ENCODE data around the gene SHROOM2.

Gene SHROOM2

GRCh38 chrX:9988762-9989161 is 202.5 kb downstream of the SHROOM2 start:
- peak; percentile 44 for DNase-seq (ENCODE audit: low read depth)

GRCh38 chrX:9992061-9992460 is 205.8 kb downstream of the SHROOM2 start:
- H3K4me3 ChIP-seq (replicated peaks; ENCODE audit: low read depth, low read length) = no peak overlapping the region
- no peak for DNase-seq (ENCODE audit: low read depth)
- TF ChIP-seq CTCF (IDR thresholded peaks at IDR 0.05; ENCODE audit: low read length, missing control alignments) = no peak

More at GRCh38 chrX:9988762-9989161, 202.5 kb downstream of the SHROOM2 start:
- TF ChIP-seq CTCF (IDR thresholded peaks at IDR 0.05; ENCODE audit: low read length, missing control alignments) = peak; percentile 50
- no peak overlapping the region for H3K4me3 ChIP-seq (replicated peaks; ENCODE audit: low read depth, low read length)

- no peak overlapping the region for H3K4me3 ChIP-seq (replicated peaks; ENCODE audit: low read depth, low read length)
- no peak for TF ChIP-seq CTCF (IDR thresholded peaks at IDR 0.05; ENCODE audit: low read length, missing control alignments)
- DNase-seq (ENCODE audit: low read depth) = no peak
Observed at GRCh38 chrX:9992724-9993123, 206.5 kb downstream of the SHROOM2 start.

- no peak overlapping the region for H3K4me3 ChIP-seq (replicated peaks; ENCODE audit: low read depth, low read length)
- peak; percentile 88 for DNase-seq (ENCODE audit: low read depth)
- peak; percentile 77 for TF ChIP-seq CTCF (IDR thresholded peaks at IDR 0.05; ENCODE audit: low read length, missing control alignments)
Observed at GRCh38 chrX:9995855-9996339, 209.7 kb downstream of the SHROOM2 start.

- DNase-seq (ENCODE audit: low read depth) = no peak
- no peak overlapping the region for H3K4me3 ChIP-seq (replicated peaks; ENCODE audit: low read depth, low read length)
- TF ChIP-seq CTCF (IDR thresholded peaks at IDR 0.05; ENCODE audit: low read length, missing control alignments) = no peak
Observed at GRCh38 chrX:9997041-9997440, 210.8 kb downstream of the SHROOM2 start.

GRCh38 chrX:9997524-9997923 is 211.3 kb downstream of the SHROOM2 start:
- no peak for TF ChIP-seq CTCF (IDR thresholded peaks at IDR 0.05; ENCODE audit: low read length, missing control alignments)
- no peak for DNase-seq (ENCODE audit: low read depth)

More at GRCh38 chrX:9997524-9997923, 211.3 kb downstream of the SHROOM2 start:
- H3K4me3 ChIP-seq (replicated peaks; ENCODE audit: low read depth, low read length) = no peak overlapping the region
